Mesendoderm (in vitro differentiated cells): ENCODE measurements around the gene TINCR.

ENCODE experiments used
- DNase-seq: peaks from one replicate; pipeline ENCODE4 v3.0.0; 2013
- H2AK5ac ChIP-seq: 2 replicates; pipeline ENCODE4 v1.6.1; 2013; ENCODE audit warnings: low read length, inconsistent platforms
- H2BK120ac ChIP-seq: 2 replicates; pipeline ENCODE4 v1.6.1; 2013; ENCODE audit warnings: low read depth, mild to moderate bottlenecking, low read length, moderate library complexity, mixed read lengths
- H2BK15ac ChIP-seq: replicated peaks from 2 replicates; pipeline ENCODE4 v1.6.1; 2013; ENCODE audit warnings: low read depth, mild to moderate bottlenecking, moderate library complexity
- H2BK5ac ChIP-seq: 2 replicates; pipeline ENCODE4 v1.6.1; 2013; ENCODE audit warnings: low read length, inconsistent platforms
- H3K18ac ChIP-seq: 2 replicates; pipeline ENCODE4 v1.6.1; 2013; ENCODE audit warnings: mild to moderate bottlenecking, low read length, mixed read lengths
- H3K23ac ChIP-seq: one replicate; pipeline ENCODE4 v1.6.1; 2013; ENCODE audit warnings: low read length
- H3K27ac ChIP-seq: 2 replicates; pipeline ENCODE4 v1.5.1; 2013; ENCODE audit warnings: low read depth, mild to moderate bottlenecking, inconsistent platforms, low read length, moderate library complexity
- H3K27me3 ChIP-seq: 2 replicates; pipeline ENCODE4 v1.6.1; 2013; ENCODE audit warnings: low read length, control low read depth, mild to moderate bottlenecking, inconsistent platforms; ENCODE audit not compliant: insufficient read depth, poor library complexity
- H3K36me3 ChIP-seq: 2 replicates; pipeline ENCODE4 v1.6.1; 2013; ENCODE audit warnings: low read length, inconsistent platforms; ENCODE audit not compliant: control insufficient read depth, insufficient read depth
- H3K4ac ChIP-seq: one replicate; pipeline ENCODE4 v1.6.1; 2013; ENCODE audit warnings: low read depth, mild to moderate bottlenecking, low read length, moderate library complexity
- H3K4me1 ChIP-seq: 2 replicates; pipeline ENCODE4 v1.6.1; 2013; ENCODE audit warnings: low read depth, low read length, inconsistent platforms; ENCODE audit not compliant: control insufficient read depth
- H3K4me2 ChIP-seq: 2 replicates; pipeline ENCODE4 v1.6.1; 2013; ENCODE audit warnings: low read length
- H3K4me3 ChIP-seq: 2 replicates; pipeline ENCODE4 v1.5.1; 2013; ENCODE audit warnings: mild to moderate bottlenecking, low read length
- H3K56ac ChIP-seq: one replicate; pipeline ENCODE4 v1.6.1; 2013; ENCODE audit warnings: low read length
- H3K79me1 ChIP-seq: 2 replicates; pipeline ENCODE4 v1.6.1; 2013; ENCODE audit warnings: low read length, inconsistent platforms
- H3K79me2 ChIP-seq: 2 replicates; pipeline ENCODE4 v1.6.1; 2013; ENCODE audit warnings: mild to moderate bottlenecking, low read length; ENCODE audit not compliant: control insufficient read depth, insufficient read depth
- H3K9ac ChIP-seq: 2 replicates; pipeline ENCODE4 v1.6.1; 2013; ENCODE audit warnings: low read length, inconsistent platforms
- H4K5ac ChIP-seq: one replicate; pipeline ENCODE4 v1.6.1; 2013; ENCODE audit warnings: low read length
- H4K8ac ChIP-seq: one replicate; pipeline ENCODE4 v1.6.1; 2013; ENCODE audit warnings: low read depth, mild to moderate bottlenecking, control low read depth, low read length, moderate library complexity
- WGBS: extraction: QIAGEN DNeasy Blood & Tissue Kit; methylation state at CpG from one replicate; pipeline ENCODE4 v1.1.7; 2013; ENCODE audit warnings: low lambda C conversion rate, missing lambda C conversion rate; ENCODE audit not compliant: insufficient coverage; ENCODE audit errors: extremely low coverage; 5-methylcytosine and 5-hydroxymethylcytosine counted together

The TINCR gene

DNA sequence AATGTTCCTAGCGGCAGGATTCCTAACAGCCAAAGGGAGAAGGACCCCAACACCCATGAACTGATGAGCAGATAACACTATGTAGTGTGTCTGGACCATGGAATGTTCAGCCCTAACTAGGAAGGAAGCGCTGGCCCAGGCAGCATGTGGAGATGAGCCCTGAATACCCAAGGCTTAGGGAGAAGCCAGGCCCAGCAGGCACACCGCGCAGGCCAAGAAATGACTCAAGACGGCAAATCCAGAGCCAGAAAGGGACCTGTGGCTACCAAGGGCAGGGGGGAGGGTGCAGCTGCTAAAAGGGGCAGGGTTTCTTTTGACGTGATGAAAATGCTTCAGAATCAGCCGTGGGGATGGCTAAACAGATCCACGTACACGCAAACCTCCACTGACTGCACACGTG, 20.7 kb upstream of the TINCR start:
- H2BK120ac ChIP-seq = no peak overlapping the region
- H3K79me1 ChIP-seq = no peaks in the 10 kb centered on the region
- no peaks in the 10 kb centered on the region for H3K79me2 ChIP-seq
- H4K5ac ChIP-seq = no peak overlapping the region
- no peak overlapping the region for H3K18ac ChIP-seq
- H3K9ac ChIP-seq = no peak overlapping the region
- no peak overlapping the region for H3K4me3 ChIP-seq
- H3K27ac ChIP-seq = no peak overlapping the region
- H3K56ac ChIP-seq = no peak overlapping the region
- no peak overlapping the region for H2BK5ac ChIP-seq
- WGBS = no CpG with 5 or more reads among the region's 10 CpGs
- H3K27me3 ChIP-seq = no peaks in the 10 kb centered on the region
- H3K36me3 ChIP-seq = peaks cover 14% of the 10 kb centered on the region
- H2AK5ac ChIP-seq = no peak overlapping the region
- peaks cover 9% of the 10 kb centered on the region for H3K4me1 ChIP-seq
- no peak overlapping the region for H2BK15ac ChIP-seq
- no peak overlapping the region for H3K4ac ChIP-seq
- no peak overlapping the region for H4K8ac ChIP-seq
- no peak for DNase-seq
- H3K4me2 ChIP-seq = no peak overlapping the region
- no peak overlapping the region for H3K23ac ChIP-seq

- no peaks in the 10 kb centered on the region for H3K79me2 ChIP-seq
- no CpG with 5 or more reads among the region's 23 CpGs for WGBS
- no peak overlapping the region for H3K4me2 ChIP-seq
These were observed 19.9 kb upstream of the TINCR start for GRCh38 chr19:5587661-5588060.

DNA sequence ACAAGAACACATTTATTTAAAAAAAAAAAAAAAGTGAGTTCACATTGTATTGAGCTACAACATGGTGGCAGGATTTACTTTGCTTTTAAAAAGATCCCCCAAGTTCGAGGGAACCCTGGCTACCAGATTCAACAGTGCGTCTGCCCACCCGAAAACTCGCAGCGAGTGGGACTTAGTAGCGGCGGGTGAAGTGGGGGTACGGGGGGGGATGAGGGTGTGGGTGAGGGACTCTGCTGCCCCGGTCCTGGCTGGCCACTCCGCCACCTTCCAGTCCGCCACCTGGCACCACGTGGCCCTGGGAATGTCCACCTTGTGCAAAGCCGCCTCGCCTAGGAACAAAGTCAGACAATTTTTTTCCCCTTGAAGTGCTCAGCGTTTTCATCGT, 19.3 kb upstream of the TINCR start:
- no peak overlapping the region for H2BK120ac ChIP-seq
- no peak overlapping the region for H3K4ac ChIP-seq
- no peak overlapping the region for H3K4me2 ChIP-seq
- H2BK15ac ChIP-seq = no peak overlapping the region
- no peaks in the 10 kb centered on the region for H3K79me2 ChIP-seq
- no peaks in the 10 kb centered on the region for H3K27me3 ChIP-seq
- H3K4me1 ChIP-seq = peaks cover 9% of the 10 kb centered on the region
- no CpG with 5 or more reads among the region's 16 CpGs for WGBS
- no peak overlapping the region for H3K56ac ChIP-seq
- no peak for DNase-seq
- no peak overlapping the region for H3K23ac ChIP-seq
- H3K27ac ChIP-seq = no peak overlapping the region
- H2AK5ac ChIP-seq = no peak overlapping the region
- no peak overlapping the region for H3K4me3 ChIP-seq
- H4K5ac ChIP-seq = no peak overlapping the region
- H3K36me3 ChIP-seq = peaks cover 10% of the 10 kb centered on the region
- no peak overlapping the region for H3K9ac ChIP-seq
- H3K18ac ChIP-seq = no peak overlapping the region
- H3K79me1 ChIP-seq = no peaks in the 10 kb centered on the region
- H4K8ac ChIP-seq = no peak overlapping the region
- H2BK5ac ChIP-seq = no peak overlapping the region

More at GRCh38 chr19:5587661-5588060, 19.9 kb upstream of the TINCR start:
- Histone ChIP-seq H3K9ac (no peak overlapping the region), H4K5ac (no peak overlapping the region), H4K8ac (no peak overlapping the region), H2BK15ac (no peak overlapping the region), H3K79me1 (no peaks in the 10 kb centered on the region), H3K36me3 (peaks cover 12% of the 10 kb centered on the region), H3K27me3 (no peaks in the 10 kb centered on the region), H2AK5ac (no peak overlapping the region), H3K23ac (no peak overlapping the region), H3K18ac (no peak overlapping the region), H3K4ac (no peak overlapping the region), H2BK120ac (no peak overlapping the region), H3K56ac (no peak overlapping the region), H3K4me1 (peaks cover 9% of the 10 kb centered on the region), H3K4me3 (no peak overlapping the region), H2BK5ac (no peak overlapping the region), H3K27ac (no peak overlapping the region)
- DNase-seq = no peak

- no peak for DNase-seq
- H2BK5ac ChIP-seq = no peak overlapping the region
- WGBS = no CpG with 5 or more reads among the region's 26 CpGs
- H3K4me3 ChIP-seq = no peak overlapping the region
- peaks cover 9% of the 10 kb centered on the region for H3K4me1 ChIP-seq
- no peak overlapping the region for H3K4ac ChIP-seq
- H3K79me1 ChIP-seq = no peaks in the 10 kb centered on the region
- H4K8ac ChIP-seq = no peak overlapping the region
- H3K23ac ChIP-seq = no peak overlapping the region
- H3K36me3 ChIP-seq = peaks cover 8% of the 10 kb centered on the region
- H3K79me2 ChIP-seq = no peaks in the 10 kb centered on the region
- no peak overlapping the region for H2AK5ac ChIP-seq
- no peak overlapping the region for H4K5ac ChIP-seq
- no peak overlapping the region for H2BK120ac ChIP-seq
- H3K27ac ChIP-seq = peak overlapping the region; percentile 18
- H3K18ac ChIP-seq = no peak overlapping the region
- H2BK15ac ChIP-seq = no peak overlapping the region
- peak overlapping the region; percentile 39 for H3K4me2 ChIP-seq
- peak overlapping the region; percentile 23 for H3K9ac ChIP-seq
- H3K56ac ChIP-seq = peak overlapping the region; percentile 44
- no peaks in the 10 kb centered on the region for H3K27me3 ChIP-seq
These were observed 18.7 kb upstream of the TINCR start for GRCh38 chr19:5586300-5587070.

- Histone ChIP-seq H2AK5ac (no peak overlapping the region), H3K4ac (no peak overlapping the region), H4K5ac (no peak overlapping the region), H3K36me3 (peaks cover 8% of the 10 kb centered on the region), H2BK15ac (no peak overlapping the region), H3K18ac (no peak overlapping the region), H3K4me2 (peak overlapping the region; percentile 39), H2BK5ac (no peak overlapping the region), H3K9ac (peak overlapping the region; percentile 52), H3K79me2 (no peaks in the 10 kb centered on the region), H4K8ac (no peak overlapping the region), H3K27me3 (no peaks in the 10 kb centered on the region), H3K27ac (peak overlapping the region; percentile 90), H3K4me1 (peaks cover 9% of the 10 kb centered on the region), H3K56ac (peak overlapping the region; percentile 68), H3K23ac (no peak overlapping the region), H2BK120ac (no peak overlapping the region), H3K79me1 (no peaks in the 10 kb centered on the region), H3K4me3 (no peak overlapping the region)
- peak; percentile 80 for DNase-seq
- WGBS = no CpG with 5 or more reads among the region's 29 CpGs
These were observed 17.9 kb upstream of the TINCR start for GRCh38 chr19:5585461-5586299.
